OCI-LY1 (cell line): Measurements from ENCODE around the gene CDC42BPB.
A peak's percentile ranks its signal among the peaks of the same experiment; 100 is the strongest.

Experiments used
- H2AFZ ChIP-seq: fragments of 200-600 bp; sonication (generic), shearing (Covaris generic); 2 replicates; pipeline ENCODE4 v1.6.0; 2014; ENCODE audit warnings: antibody characterized with exemption, mild to moderate bottlenecking, low read length
- H3F3A ChIP-seq: fragments of 200-600 bp; sonication (generic), shearing (Covaris generic); 2 replicates; pipeline ENCODE4 v1.6.0; 2014; ENCODE audit warnings: mild to moderate bottlenecking, antibody characterized with exemption, low read length, moderate library complexity; ENCODE audit not compliant: insufficient read depth
- H3K27ac ChIP-seq: fragments of 200-600 bp; sonication (generic); 2 replicates; pipeline ENCODE4 v1.5.1; 2014; ENCODE audit warnings: low read length, mixed run types, mild to moderate bottlenecking, low read depth; ENCODE audit not compliant: poor library complexity, severe bottlenecking
- H3K27me3 ChIP-seq: fragments of 200-600 bp; sonication (generic); 2 replicates; pipeline ENCODE4 v1.6.0; 2014; ENCODE audit warnings: antibody characterized with exemption, mild to moderate bottlenecking, low read length, moderate library complexity; ENCODE audit not compliant: insufficient read depth
- H3K36me3 ChIP-seq: fragments of 200-600 bp; sonication (generic); 2 replicates; pipeline ENCODE4 v1.6.1; 2014; ENCODE audit warnings: mild to moderate bottlenecking, antibody characterized with exemption, low read length, moderate library complexity, mixed read lengths; ENCODE audit not compliant: insufficient read depth
- H3K4me1 ChIP-seq: fragments of 200-600 bp; sonication (generic); 2 replicates; pipeline ENCODE4 v1.5.1; 2014; ENCODE audit warnings: mild to moderate bottlenecking, low read length, moderate library complexity; ENCODE audit not compliant: insufficient read depth, severe bottlenecking
- H3K4me2 ChIP-seq: fragments of 200-600 bp; sonication (generic), shearing (Covaris generic); 2 replicates; pipeline ENCODE4 v1.6.1; 2014; ENCODE audit warnings: low read length
- H3K4me3 ChIP-seq: fragments of 200-600 bp; sonication (generic); 2 replicates; pipeline ENCODE4 v1.5.1; 2014; ENCODE audit warnings: low read length, low read depth, mild to moderate bottlenecking, mixed read lengths; ENCODE audit not compliant: poor library complexity, severe bottlenecking
- H3K79me2 ChIP-seq: fragments of 200-600 bp; shearing (Covaris generic); 2 replicates; pipeline ENCODE4 v1.6.1; 2016; ENCODE audit warnings: mixed run types, low read length, mixed read lengths; ENCODE audit not compliant: insufficient read depth
- H3K9ac ChIP-seq: fragments of 200-600 bp; sonication (generic), shearing (Covaris generic); 2 replicates; pipeline ENCODE4 v1.6.1; 2014; ENCODE audit warnings: mild to moderate bottlenecking, low read length, mixed read lengths
- H3K9me2 ChIP-seq: fragments of 200-600 bp; sonication (generic), shearing (Covaris generic); 2 replicates; pipeline ENCODE4 v1.6.1; 2014; ENCODE audit warnings: low read depth, mild to moderate bottlenecking, low read length, mixed read lengths
- H3K9me3 ChIP-seq: fragments of 200-600 bp; shearing (Covaris generic); 2 replicates; pipeline ENCODE4 v1.6.1; 2014; ENCODE audit warnings: low read length, mixed read lengths
- H4K20me1 ChIP-seq: fragments of 200-600 bp; sonication (generic), shearing (Covaris generic); 2 replicates; pipeline ENCODE4 v1.6.0; 2016; ENCODE audit warnings: mild to moderate bottlenecking, low read length; ENCODE audit not compliant: insufficient read depth
- EZH2 ChIP-seq: fragments of 200-600 bp; sonication (generic), shearing (Covaris generic); IDR thresholded peaks from 2 replicates; pipeline ENCODE4 v1.8.0; 2017; ENCODE audit warnings: borderline replicate concordance, mixed run types, mild to moderate bottlenecking, antibody characterized with exemption, low read length, moderate library complexity, mixed read lengths
- TF ChIP-seq, protein P1 (sequence below): fragments of 200-600 bp; sonication (generic), shearing (Covaris generic); IDR thresholded peaks from 2 replicates; pipeline ENCODE4 v1.5.1; 2017; ENCODE audit warnings: mild to moderate bottlenecking, antibody characterized with exemption, low read length, moderate library complexity, mixed read lengths

The CDC42BPB gene

DNA sequence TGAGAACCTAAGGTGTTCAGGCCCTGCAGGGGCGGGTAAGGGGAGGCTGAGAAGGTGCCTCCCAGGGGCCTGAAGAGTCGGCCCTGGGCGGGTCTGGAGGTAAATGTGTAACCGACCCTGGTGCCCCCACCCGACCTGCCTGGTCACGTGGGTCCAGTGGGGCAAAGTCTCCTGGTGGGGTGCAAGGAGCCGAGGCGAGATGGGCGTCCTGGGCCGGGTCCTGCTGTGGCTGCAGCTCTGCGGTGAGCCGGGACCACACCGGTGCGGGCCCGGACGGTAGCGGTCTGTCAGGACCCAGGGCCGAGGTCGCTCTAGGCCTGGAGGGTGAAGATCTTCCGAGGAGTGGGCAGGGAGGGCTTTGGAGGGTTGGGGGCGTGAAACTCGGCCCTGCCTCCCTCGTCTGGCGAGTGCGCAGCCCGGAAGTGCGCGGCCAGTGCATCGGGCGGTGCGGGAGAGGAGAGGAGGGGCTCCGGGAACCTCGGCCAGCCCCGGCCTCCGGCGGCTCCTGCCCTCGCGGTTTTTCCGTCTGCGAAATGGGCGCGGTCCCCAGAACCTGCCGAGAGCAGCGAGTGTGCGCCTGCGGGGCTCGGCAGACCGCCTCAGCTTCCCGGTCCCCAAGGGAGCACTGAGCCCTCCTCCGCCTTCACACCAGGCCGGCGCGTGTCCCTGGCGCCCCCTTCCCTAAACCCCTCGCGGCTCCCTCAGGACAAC, 134.7 kb downstream of the CDC42BPB start, which contains the start of gene AMN:
Gene AMN (plus strand): TSS at position 174 of the 711 bp plus-strand sequence. CDS start 26 bp downstream, at position 200.
- Histone ChIP-seq H4K20me1 (no peaks in the 10 kb centered on the region), H3K27me3 (no peaks in the 10 kb centered on the region), H3K27ac (no peak within 1 kb of the TSS), H3K4me2 (peak within 1 kb of the TSS; percentile 50), H3K36me3 (no peaks in the 10 kb centered on the region; the same call in 1 of the 2 replicates), H3K9me3 (no peaks in the 10 kb centered on the region), H3K9ac (peak within 1 kb of the TSS; percentile 33; the same call in 1 of the 2 replicates), H3K4me3 (peak within 1 kb of the TSS; percentile 50), H3K9me2 (no peaks in the 10 kb centered on the region), H3F3A (no peaks in the 10 kb centered on the region), H3K79me2 (no peaks in the 10 kb centered on the region), H3K4me1 (peaks cover 19% of the 10 kb centered on the region), H2AFZ (no peak within 1 kb of the TSS)
- TF ChIP-seq, protein P1, sequence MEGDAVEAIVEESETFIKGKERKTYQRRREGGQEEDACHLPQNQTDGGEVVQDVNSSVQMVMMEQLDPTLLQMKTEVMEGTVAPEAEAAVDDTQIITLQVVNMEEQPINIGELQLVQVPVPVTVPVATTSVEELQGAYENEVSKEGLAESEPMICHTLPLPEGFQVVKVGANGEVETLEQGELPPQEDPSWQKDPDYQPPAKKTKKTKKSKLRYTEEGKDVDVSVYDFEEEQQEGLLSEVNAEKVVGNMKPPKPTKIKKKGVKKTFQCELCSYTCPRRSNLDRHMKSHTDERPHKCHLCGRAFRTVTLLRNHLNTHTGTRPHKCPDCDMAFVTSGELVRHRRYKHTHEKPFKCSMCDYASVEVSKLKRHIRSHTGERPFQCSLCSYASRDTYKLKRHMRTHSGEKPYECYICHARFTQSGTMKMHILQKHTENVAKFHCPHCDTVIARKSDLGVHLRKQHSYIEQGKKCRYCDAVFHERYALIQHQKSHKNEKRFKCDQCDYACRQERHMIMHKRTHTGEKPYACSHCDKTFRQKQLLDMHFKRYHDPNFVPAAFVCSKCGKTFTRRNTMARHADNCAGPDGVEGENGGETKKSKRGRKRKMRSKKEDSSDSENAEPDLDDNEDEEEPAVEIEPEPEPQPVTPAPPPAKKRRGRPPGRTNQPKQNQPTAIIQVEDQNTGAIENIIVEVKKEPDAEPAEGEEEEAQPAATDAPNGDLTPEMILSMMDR = no peak
- no peak for TF ChIP-seq EZH2

DNA sequence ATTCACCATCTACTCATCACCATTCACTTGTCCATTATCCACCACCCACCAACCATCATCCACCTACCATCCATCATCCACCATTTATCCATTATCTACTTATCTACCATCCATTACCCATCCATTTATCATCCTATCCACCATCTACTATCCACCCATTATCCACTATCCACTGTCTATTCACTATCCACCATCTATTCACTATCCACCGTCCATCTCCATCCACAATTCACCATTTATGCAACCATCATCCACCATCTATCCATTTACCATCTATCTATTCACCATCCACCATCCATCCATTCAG, 136.4 kb downstream of the CDC42BPB start:
- TF ChIP-seq, protein P1 = no peak
- TF ChIP-seq EZH2 = no peak
- H3F3A ChIP-seq = no peaks in the 10 kb centered on the region
- H3K27ac ChIP-seq = no peak overlapping the region
- no peaks in the 10 kb centered on the region for H3K79me2 ChIP-seq
- peaks cover 34% of the 10 kb centered on the region for H3K4me1 ChIP-seq
- no peaks in the 10 kb centered on the region for H3K27me3 ChIP-seq
- H3K4me3 ChIP-seq = no peak overlapping the region
- no peaks in the 10 kb centered on the region for H3K9me3 ChIP-seq
- no peaks in the 10 kb centered on the region; the same call in 1 of the 2 replicates for H3K36me3 ChIP-seq
- no peak overlapping the region for H3K4me2 ChIP-seq
- no peaks in the 10 kb centered on the region for H4K20me1 ChIP-seq
- H3K9me2 ChIP-seq = no peaks in the 10 kb centered on the region
- no peak overlapping the region for H3K9ac ChIP-seq
- no peak overlapping the region for H2AFZ ChIP-seq

DNA sequence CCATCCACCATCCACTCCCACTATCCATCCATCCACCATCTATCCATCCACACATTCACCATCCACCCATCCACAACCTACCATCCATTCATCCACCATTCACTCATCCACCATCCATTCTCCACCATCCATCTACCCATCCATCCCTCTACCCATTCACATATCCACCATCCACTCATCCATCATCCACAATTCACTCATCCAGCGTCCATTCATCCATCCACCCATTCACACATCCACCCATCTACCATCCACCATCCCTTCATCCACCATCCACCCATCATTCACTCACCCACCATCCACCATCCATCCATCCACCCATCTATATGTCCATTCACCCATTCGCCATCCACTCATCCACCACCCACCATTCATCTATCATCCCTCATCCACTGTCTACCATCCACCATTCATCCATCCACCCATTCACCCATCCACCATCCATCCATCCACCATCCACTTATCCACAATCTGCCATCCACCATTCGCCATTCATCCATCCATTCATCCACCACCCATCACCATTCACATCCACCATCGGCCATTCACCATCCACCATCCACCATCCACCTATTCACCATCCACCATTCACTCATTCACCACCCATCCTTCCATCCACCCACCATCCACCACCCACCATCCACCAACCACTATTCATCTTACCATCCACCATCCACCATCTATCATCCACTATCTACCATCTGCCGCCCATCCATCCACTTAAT, 136.9 kb downstream of the CDC42BPB start:
- peaks cover 39% of the 10 kb centered on the region for H3K4me1 ChIP-seq
- H3K4me3 ChIP-seq = no peak overlapping the region
- no peak overlapping the region for H3K4me2 ChIP-seq
- no peak overlapping the region for H3K27ac ChIP-seq
- H3K9me3 ChIP-seq = no peaks in the 10 kb centered on the region
- H3K9ac ChIP-seq = no peak overlapping the region
- H3F3A ChIP-seq = no peaks in the 10 kb centered on the region
- no peak overlapping the region for H2AFZ ChIP-seq
- no peaks in the 10 kb centered on the region; the same call in 1 of the 2 replicates for H3K36me3 ChIP-seq
- H3K9me2 ChIP-seq = no peaks in the 10 kb centered on the region
- no peaks in the 10 kb centered on the region for H4K20me1 ChIP-seq
- H3K79me2 ChIP-seq = no peaks in the 10 kb centered on the region
- no peak for TF ChIP-seq EZH2
- TF ChIP-seq, protein P1 = no peak
- no peaks in the 10 kb centered on the region for H3K27me3 ChIP-seq
